HepG2 (cell line): ENCODE data around the gene CTU2. TPM values are rescaled to one million over a fixed set of nuclear protein-coding genes. Genes with fewer than 3 reads are reported as not detected.

Experiments used
- CBX2 ChIP-seq, 2 experiments: fragments of 200-600 bp in 1 of 2; sonication (generic); formaldehyde crosslinking in 1 of 2; IDR thresholded peaks; 2 replicates each; pipeline versions ENCODE4 v1.7.0 to v1.8.1; 2018 to 2022; ENCODE audit warnings: low read depth in 2 of 2, low read length in 1 of 2, mild to moderate bottlenecking in 1 of 2, missing genetic modification reagents in 1 of 2
- CHCHD3 ChIP-seq: sonication (generic); formaldehyde crosslinking; IDR thresholded peaks from 2 replicates; pipeline ENCODE4 v1.8.0; 2022; ENCODE audit warnings: mild to moderate bottlenecking, missing genetic modification reagents, moderate library complexity
- EZH2 ChIP-seq: conservative IDR thresholded peaks from 2 replicates; pipeline ENCODE4 v1.6.1; 2012; ENCODE audit warnings: mild to moderate bottlenecking, low read depth, low read length, moderate library complexity
- GLI4 ChIP-seq: sonication (generic); formaldehyde crosslinking; IDR thresholded peaks from 2 replicates; pipeline ENCODE4 v1.5.1; 2020; ENCODE audit warnings: missing genetic modification reagents, mild to moderate bottlenecking, moderate library complexity, borderline replicate concordance
- HDAC1 ChIP-seq: sonication (generic); formaldehyde crosslinking; IDR thresholded peaks from 2 replicates; pipeline ENCODE4 v1.5.1; 2020; ENCODE audit warnings: mild to moderate bottlenecking, missing genetic modification reagents
- HNRNPLL ChIP-seq: fragments of 200-400 bp; formaldehyde crosslinking; IDR thresholded peaks from 2 replicates; pipeline ENCODE4 v1.6.1; 2017; ENCODE audit warnings: mild to moderate bottlenecking, low read depth, low read length; ENCODE audit not compliant: poor library complexity, severe bottlenecking
- HOXA3 ChIP-seq: sonication (generic); formaldehyde crosslinking; IDR thresholded peaks from 2 replicates; pipeline ENCODE4 v1.5.0; 2020; ENCODE audit warnings: missing genetic modification reagents
- KAT2B ChIP-seq: fragments of 150-350 bp; IDR thresholded peaks from 2 replicates; pipeline ENCODE4 v1.6.1; 2014; ENCODE audit warnings: low read depth, low read length, borderline replicate concordance
- KAT8 ChIP-seq: IDR thresholded peaks from 2 replicates; pipeline ENCODE4 v1.6.1; 2016; ENCODE audit warnings: missing genetic modification reagents, missing compliant biosample characterization
- MYPOP ChIP-seq: sonication (generic); formaldehyde crosslinking; IDR thresholded peaks from 2 replicates; pipeline ENCODE4 v1.8.1; 2023; ENCODE audit warnings: mild to moderate bottlenecking, moderate library complexity, missing genetic modification reagents
- NFYC ChIP-seq: IDR thresholded peaks from 2 replicates; pipeline ENCODE4 v1.6.1; 2016; ENCODE audit warnings: missing genetic modification reagents, missing compliant biosample characterization
- REPIN1 ChIP-seq: sonication (generic); formaldehyde crosslinking; IDR thresholded peaks from 2 replicates; pipeline ENCODE4 v1.8.0; 2022; ENCODE audit warnings: missing genetic modification reagents, low read depth, mild to moderate bottlenecking, borderline replicate concordance
- SMARCE1 ChIP-seq: fragments of 450-650 bp; IDR thresholded peaks from 2 replicates; pipeline ENCODE4 v1.6.1; 2017; ENCODE audit warnings: borderline replicate concordance
- TBX3 ChIP-seq: fragments of 450-650 bp; IDR thresholded peaks from 2 replicates; pipeline ENCODE4 v1.6.1; 2017; ENCODE audit warnings: antibody characterized with exemption, mild to moderate bottlenecking, inconsistent platforms, borderline replicate concordance
- ZFP90 ChIP-seq: sonication (generic); formaldehyde crosslinking; IDR thresholded peaks from 2 replicates; pipeline ENCODE4 v1.8.0; 2022; ENCODE audit warnings: missing genetic modification reagents, mild to moderate bottlenecking, inconsistent platforms, borderline replicate concordance
- ZMYM3 ChIP-seq: sonication (generic); formaldehyde crosslinking; IDR thresholded peaks from 2 replicates; pipeline ENCODE4 v1.5.1; 2020; ENCODE audit warnings: mild to moderate bottlenecking, missing genetic modification reagents
- ZNF234 ChIP-seq: sonication (generic); formaldehyde crosslinking; conservative IDR thresholded peaks from 2 replicates; pipeline ENCODE4 v1.5.1; 2020; ENCODE audit warnings: mild to moderate bottlenecking, missing genetic modification reagents
- ZNF382 ChIP-seq: sonication (generic); formaldehyde crosslinking; IDR thresholded peaks from 2 replicates; pipeline ENCODE4 v1.5.0; 2020; ENCODE audit warnings: missing genetic modification reagents, mild to moderate bottlenecking, borderline replicate concordance
- ZNF616 ChIP-seq: sonication (generic); formaldehyde crosslinking; IDR thresholded peaks from 2 replicates; pipeline ENCODE4 v1.5.0; 2020; ENCODE audit warnings: low read depth, mild to moderate bottlenecking, missing genetic modification reagents
- ZNF761 ChIP-seq: sonication (generic); formaldehyde crosslinking; conservative IDR thresholded peaks from 2 replicates; pipeline ENCODE4 v1.4.0; 2020; ENCODE audit warnings: mild to moderate bottlenecking, missing genetic modification reagents
- ZNF83 ChIP-seq: sonication (generic); formaldehyde crosslinking; IDR thresholded peaks from 2 replicates; pipeline ENCODE4 v1.4.0; 2020; ENCODE audit warnings: missing genetic modification reagents, mild to moderate bottlenecking, borderline replicate concordance
- ZSCAN20 ChIP-seq: sonication (generic); formaldehyde crosslinking; IDR thresholded peaks from 2 replicates; pipeline ENCODE4 v1.4.0; 2020; ENCODE audit warnings: missing genetic modification reagents, mild to moderate bottlenecking, borderline replicate concordance
- polyA plus RNA-seq, 8 experiments: library from polyadenylated mRNA; depleted of rRNA in 3 of 8; stranded (reverse) in 7 of 8; unstranded in 1 of 8; fragments of >200 nt; fragmentation: Illumina TruSeq in 4 of 8; extraction: Trizol in 4 of 8; gene quantifications; 2 replicates each; pipeline versions ENCODE4 v1.2.1 to v1.2.3, GENCODE V29; 2011 to 2016; ENCODE audit warnings: low read depth in 4 of 8, missing spikeins in 1 of 8, mixed read lengths in 1 of 8; ENCODE audit not compliant: insufficient read depth in 1 of 8
- total RNA-seq, 5 experiments: library from RNA; depleted of rRNA; stranded (reverse); fragments of >200 nt; fragmentation: Illumina TruSeq; extraction: Trizol; gene quantifications; 2 replicates each; pipeline ENCODE4 v1.2.3, GENCODE V29; 2016; ENCODE audit warnings: low read depth in 1 of 5
- TF ChIP-seq, protein P1 (sequence below): sonication (generic); formaldehyde crosslinking; IDR thresholded peaks from 2 replicates; pipeline ENCODE4 v1.5.1; 2020; ENCODE audit warnings: mild to moderate bottlenecking, moderate library complexity, missing genetic modification reagents
- TF ChIP-seq, protein P2 (sequence below): sonication (generic); formaldehyde crosslinking; IDR thresholded peaks from 2 replicates; pipeline ENCODE4 v1.4.0; 2020; ENCODE audit warnings: missing genetic modification reagents

Gene CTU2
- total and polyA plus RNA-seq, 2 of the 13 experiments (the other 11 are each of a cell fraction or from before 2014, with no cell fraction given) = 13.3 to 21.9 TPM

- no peak for TF ChIP-seq CBX2 (IDR thresholded peaks at IDR 0.05; ENCODE audit: low read depth, low read length)
- TF ChIP-seq CBX2 (CRISPR knock-in tag; IDR thresholded peaks at IDR 0.05; ENCODE audit: low read depth) = 0 out of 2 replicates have a peak, but pooled peaks have one; percentile 18
- TF ChIP-seq ZMYM3 = no peak; the same call in 1 of the 2 replicates
- peak; percentile 86 for TF ChIP-seq HOXA3 (CRISPR knock-in tag)
- TF ChIP-seq REPIN1 = peak; percentile 84; the same call in 1 of the 2 replicates
- TF ChIP-seq GLI4 (CRISPR knock-in tag) = peak; percentile 76; the same call in 1 of the 2 replicates
- TF ChIP-seq HNRNPLL = peak; percentile 86
- TF ChIP-seq SMARCE1 = no peak
- TF ChIP-seq MYPOP = no peak; the same call in 1 of the 2 replicates
- TF ChIP-seq, protein P1, sequence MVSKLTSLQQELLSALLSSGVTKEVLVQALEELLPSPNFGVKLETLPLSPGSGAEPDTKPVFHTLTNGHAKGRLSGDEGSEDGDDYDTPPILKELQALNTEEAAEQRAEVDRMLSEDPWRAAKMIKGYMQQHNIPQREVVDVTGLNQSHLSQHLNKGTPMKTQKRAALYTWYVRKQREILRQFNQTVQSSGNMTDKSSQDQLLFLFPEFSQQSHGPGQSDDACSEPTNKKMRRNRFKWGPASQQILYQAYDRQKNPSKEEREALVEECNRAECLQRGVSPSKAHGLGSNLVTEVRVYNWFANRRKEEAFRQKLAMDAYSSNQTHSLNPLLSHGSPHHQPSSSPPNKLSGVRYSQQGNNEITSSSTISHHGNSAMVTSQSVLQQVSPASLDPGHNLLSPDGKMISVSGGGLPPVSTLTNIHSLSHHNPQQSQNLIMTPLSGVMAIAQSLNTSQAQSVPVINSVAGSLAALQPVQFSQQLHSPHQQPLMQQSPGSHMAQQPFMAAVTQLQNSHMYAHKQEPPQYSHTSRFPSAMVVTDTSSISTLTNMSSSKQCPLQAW = peak; percentile 83
- no peak for TF ChIP-seq ZNF382 (CRISPR knock-in tag)
- no peak for TF ChIP-seq TBX3
- TF ChIP-seq, protein P2, sequence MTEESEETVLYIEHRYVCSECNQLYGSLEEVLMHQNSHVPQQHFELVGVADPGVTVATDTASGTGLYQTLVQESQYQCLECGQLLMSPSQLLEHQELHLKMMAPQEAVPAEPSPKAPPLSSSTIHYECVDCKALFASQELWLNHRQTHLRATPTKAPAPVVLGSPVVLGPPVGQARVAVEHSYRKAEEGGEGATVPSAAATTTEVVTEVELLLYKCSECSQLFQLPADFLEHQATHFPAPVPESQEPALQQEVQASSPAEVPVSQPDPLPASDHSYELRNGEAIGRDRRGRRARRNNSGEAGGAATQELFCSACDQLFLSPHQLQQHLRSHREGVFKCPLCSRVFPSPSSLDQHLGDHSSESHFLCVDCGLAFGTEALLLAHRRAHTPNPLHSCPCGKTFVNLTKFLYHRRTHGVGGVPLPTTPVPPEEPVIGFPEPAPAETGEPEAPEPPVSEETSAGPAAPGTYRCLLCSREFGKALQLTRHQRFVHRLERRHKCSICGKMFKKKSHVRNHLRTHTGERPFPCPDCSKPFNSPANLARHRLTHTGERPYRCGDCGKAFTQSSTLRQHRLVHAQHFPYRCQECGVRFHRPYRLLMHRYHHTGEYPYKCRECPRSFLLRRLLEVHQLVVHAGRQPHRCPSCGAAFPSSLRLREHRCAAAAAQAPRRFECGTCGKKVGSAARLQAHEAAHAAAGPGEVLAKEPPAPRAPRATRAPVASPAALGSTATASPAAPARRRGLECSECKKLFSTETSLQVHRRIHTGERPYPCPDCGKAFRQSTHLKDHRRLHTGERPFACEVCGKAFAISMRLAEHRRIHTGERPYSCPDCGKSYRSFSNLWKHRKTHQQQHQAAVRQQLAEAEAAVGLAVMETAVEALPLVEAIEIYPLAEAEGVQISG (CRISPR knock-in tag) = peak; percentile 91
- no peak for TF ChIP-seq EZH2
- TF ChIP-seq CHCHD3 = no peak
- peak; percentile 68 for TF ChIP-seq KAT8 (CRISPR knock-in tag)
- peak; percentile 66; the same call in 1 of the 2 replicates for TF ChIP-seq ZNF761 (CRISPR knock-in tag)
- TF ChIP-seq ZNF616 (CRISPR knock-in tag) = peak; percentile 30
- TF ChIP-seq KAT2B = no peak
- peak; percentile 100 for TF ChIP-seq NFYC (CRISPR knock-in tag)
- peak; percentile 94; the same call in 1 of the 2 replicates for TF ChIP-seq ZFP90 (CRISPR knock-in tag)
- peak; percentile 98 for TF ChIP-seq ZNF83
- TF ChIP-seq ZNF234 (CRISPR knock-in tag) = peak; percentile 91; the same call in 1 of the 2 replicates
- no peak for TF ChIP-seq ZSCAN20
- TF ChIP-seq HDAC1 (CRISPR knock-in tag) = peak; percentile 95
Measured at GRCh38 chr16:88662843-88663606, 43.3 kb upstream of the CTU2 start, which contains the start of gene MVD (continued).
